WERI-Rb-1 (cell line): ENCODE data around the gene GRK6.

Source experiments
- DNase-seq: peaks from one replicate; pipeline ENCODE4 v3.0.0-alpha.2; 2020
- H3K27ac ChIP-seq: fragments of 250-450 bp; sonication (Bioruptor Pico); 2 replicates; pipeline ENCODE4 v1.5.1; 2020; ENCODE audit warnings: mild to moderate bottlenecking, moderate library complexity
- H3K27me3 ChIP-seq: fragments of 250-450 bp; sonication (Bioruptor Pico); 2 replicates; pipeline ENCODE4 v1.5.1; 2021; ENCODE audit warnings: mild to moderate bottlenecking, low read depth, moderate library complexity; ENCODE audit not compliant: insufficient read depth, severe bottlenecking
- H3K36me3 ChIP-seq: fragments of 250-450 bp; sonication (Bioruptor Pico); 2 replicates; pipeline ENCODE4 v1.5.1; 2020; ENCODE audit warnings: mild to moderate bottlenecking, moderate library complexity
- H3K4me3 ChIP-seq: 2 replicates; pipeline ENCODE4 v1.5.1; 2011; ENCODE audit warnings: low read depth, mild to moderate bottlenecking, control low read depth, low read length
- H3K9me3 ChIP-seq: fragments of 250-450 bp; sonication (Bioruptor Pico); 2 replicates; pipeline ENCODE4 v1.5.1; 2021; ENCODE audit warnings: mild to moderate bottlenecking, moderate library complexity; ENCODE audit not compliant: severe bottlenecking
- TF ChIP-seq, protein P1 (sequence below): IDR thresholded peaks from 2 replicates; pipeline ENCODE4 v1.5.1; 2011; ENCODE audit warnings: low read depth, mild to moderate bottlenecking, control low read depth, inconsistent platforms, low read length

GRK6 gene

DNA sequence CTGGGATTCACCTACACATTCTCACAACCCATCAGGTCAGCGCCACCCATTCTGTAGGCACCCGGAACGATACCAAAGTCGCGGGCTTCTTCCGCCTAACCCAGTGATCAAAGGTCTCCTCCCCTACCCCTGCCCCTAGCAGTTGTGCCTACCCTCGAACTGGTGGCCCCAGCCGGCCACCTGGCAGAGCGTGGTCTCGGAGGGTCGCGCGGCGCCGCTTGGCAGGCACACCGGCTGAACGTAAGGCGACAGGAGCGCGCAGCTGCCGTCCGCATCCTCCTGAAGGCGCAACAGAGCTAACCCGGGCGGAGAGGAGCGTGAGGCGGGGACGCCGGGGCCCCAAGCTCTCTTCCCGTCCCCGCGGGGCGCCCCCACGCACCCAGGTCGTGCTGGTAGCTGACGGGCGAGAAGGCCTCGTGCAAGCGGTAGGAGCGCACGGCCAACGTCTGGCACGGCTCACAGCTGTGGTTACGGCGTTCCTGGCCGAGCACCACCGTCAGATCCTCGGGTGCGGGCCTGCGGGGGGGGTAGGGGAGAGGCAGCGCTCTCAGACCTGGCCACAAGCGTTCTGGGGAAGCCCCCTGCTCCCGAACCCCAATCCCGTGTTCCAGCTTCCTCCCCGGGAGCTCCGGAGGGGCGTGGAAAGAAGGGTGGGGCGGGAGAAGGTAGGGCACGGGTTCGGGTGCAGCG, 23.2 kb upstream of the GRK6 start:
- Histone ChIP-seq H3K27ac (peak overlapping the region; percentile 68), H3K27me3 (no peaks in the 10 kb centered on the region), H3K36me3 (no peaks in the 10 kb centered on the region), H3K9me3 (no peaks in the 10 kb centered on the region), H3K4me3 (peak overlapping the region; percentile 51)
- TF ChIP-seq, protein P1, sequence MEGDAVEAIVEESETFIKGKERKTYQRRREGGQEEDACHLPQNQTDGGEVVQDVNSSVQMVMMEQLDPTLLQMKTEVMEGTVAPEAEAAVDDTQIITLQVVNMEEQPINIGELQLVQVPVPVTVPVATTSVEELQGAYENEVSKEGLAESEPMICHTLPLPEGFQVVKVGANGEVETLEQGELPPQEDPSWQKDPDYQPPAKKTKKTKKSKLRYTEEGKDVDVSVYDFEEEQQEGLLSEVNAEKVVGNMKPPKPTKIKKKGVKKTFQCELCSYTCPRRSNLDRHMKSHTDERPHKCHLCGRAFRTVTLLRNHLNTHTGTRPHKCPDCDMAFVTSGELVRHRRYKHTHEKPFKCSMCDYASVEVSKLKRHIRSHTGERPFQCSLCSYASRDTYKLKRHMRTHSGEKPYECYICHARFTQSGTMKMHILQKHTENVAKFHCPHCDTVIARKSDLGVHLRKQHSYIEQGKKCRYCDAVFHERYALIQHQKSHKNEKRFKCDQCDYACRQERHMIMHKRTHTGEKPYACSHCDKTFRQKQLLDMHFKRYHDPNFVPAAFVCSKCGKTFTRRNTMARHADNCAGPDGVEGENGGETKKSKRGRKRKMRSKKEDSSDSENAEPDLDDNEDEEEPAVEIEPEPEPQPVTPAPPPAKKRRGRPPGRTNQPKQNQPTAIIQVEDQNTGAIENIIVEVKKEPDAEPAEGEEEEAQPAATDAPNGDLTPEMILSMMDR: no peak
- peak; percentile 33 for DNase-seq

- Histone ChIP-seq H3K36me3 (no peaks in the 10 kb centered on the region), H3K27me3 (no peaks in the 10 kb centered on the region), H3K4me3 (peak overlapping the region; percentile 51), H3K27ac (peak overlapping the region; percentile 68), H3K9me3 (no peaks in the 10 kb centered on the region)
- peak; percentile 76 for DNase-seq
- TF ChIP-seq, protein P1: peak; percentile 77
Measured at GRCh38 chr5:177403792-177404640, 22.5 kb upstream of the GRK6 start.

GRCh38 chr5:177404641-177405179, 21.8 kb upstream of the GRK6 start:
- no peaks in the 10 kb centered on the region for H3K36me3 ChIP-seq
- no peak for DNase-seq
- H3K4me3 ChIP-seq: peak overlapping the region; percentile 51
- TF ChIP-seq, protein P1: no peak
- no peaks in the 10 kb centered on the region for H3K9me3 ChIP-seq
- H3K27ac ChIP-seq: peak overlapping the region; percentile 68
- no peaks in the 10 kb centered on the region for H3K27me3 ChIP-seq

DNA sequence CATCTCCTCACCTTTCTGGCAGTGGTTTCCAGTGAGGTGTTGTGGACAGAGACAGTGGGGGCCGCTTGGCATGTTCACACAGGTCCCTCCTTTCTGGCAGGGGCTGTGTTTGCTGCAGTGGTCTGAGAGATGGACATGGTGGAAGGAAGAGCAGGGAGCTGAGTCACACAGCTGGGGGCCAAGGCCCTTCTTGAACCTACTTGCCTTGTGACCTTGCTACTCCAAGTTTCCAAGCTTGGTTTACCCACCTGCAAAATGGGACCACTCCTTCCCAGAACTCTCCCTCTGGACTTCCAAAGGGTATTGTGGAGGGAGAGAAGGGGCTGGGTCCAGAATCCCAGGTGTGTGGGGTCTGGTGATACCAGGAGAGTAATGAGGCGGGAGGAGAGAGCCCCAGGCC, 21.2 kb upstream of the GRK6 start:
- no peaks in the 10 kb centered on the region for H3K36me3 ChIP-seq
- no peaks in the 10 kb centered on the region for H3K9me3 ChIP-seq
- H3K27ac ChIP-seq: no peak overlapping the region
- TF ChIP-seq, protein P1: no peak
- DNase-seq: no peak
- H3K27me3 ChIP-seq: no peaks in the 10 kb centered on the region
- H3K4me3 ChIP-seq: no peak overlapping the region

- no peak for DNase-seq
- Histone ChIP-seq H3K27me3 (no peaks in the 10 kb centered on the region), H3K27ac (no peak overlapping the region), H3K36me3 (no peaks in the 10 kb centered on the region), H3K4me3 (no peak overlapping the region), H3K9me3 (no peaks in the 10 kb centered on the region)
- TF ChIP-seq, protein P1: no peak
Measured at GRCh38 chr5:177405805-177406204, 20.7 kb upstream of the GRK6 start.
